Mesodermal cell (in vitro differentiated cells): ENCODE data around the gene GPSM1.

ENCODE experiments used
- H3K27ac ChIP-seq: 2 replicates; pipeline ENCODE4 v1.7.0; 2013; ENCODE audit warnings: mild to moderate bottlenecking, low read depth, low read length, moderate library complexity; ENCODE audit not compliant: severe bottlenecking
- H3K36me3 ChIP-seq: 2 replicates; pipeline ENCODE4 v1.7.1; 2013; ENCODE audit warnings: mild to moderate bottlenecking, low read length, moderate library complexity; ENCODE audit not compliant: control insufficient read depth, insufficient read depth
- H3K4me1 ChIP-seq: one replicate; pipeline ENCODE4 v1.7.1; 2013; ENCODE audit warnings: mild to moderate bottlenecking, low read length; ENCODE audit not compliant: insufficient read depth, control insufficient read depth, poor library complexity, severe bottlenecking
- H3K4me3 ChIP-seq: 2 replicates; pipeline ENCODE4 v1.7.0; 2013; ENCODE audit warnings: low read length, control low read depth, mild to moderate bottlenecking; ENCODE audit not compliant: insufficient read depth, poor library complexity, severe bottlenecking; ENCODE audit errors: extremely low read depth
- H3K9me3 ChIP-seq: 2 replicates; pipeline ENCODE4 v1.7.1; 2013; ENCODE audit warnings: mild to moderate bottlenecking, low read length, moderate library complexity; ENCODE audit not compliant: control insufficient read depth
- WGBS, 2 experiments: methylation state at CpG; one replicate each; pipeline ENCODE4 v1.1.5; 2013; ENCODE audit warnings: missing lambda C conversion rate in 2 of 2; ENCODE audit not compliant: insufficient coverage in 2 of 2; 5-methylcytosine and 5-hydroxymethylcytosine counted together

GPSM1 gene

GRCh38 chr9:136292026-136292538 is 35.3 kb upstream of the GPSM1 start:
- no peaks in the 10 kb centered on the region for H3K36me3 ChIP-seq
- H3K27ac ChIP-seq, result no peak overlapping the region
- H3K4me3 ChIP-seq, result no peak overlapping the region
- H3K4me1 ChIP-seq, result peaks cover 14% of the 10 kb centered on the region
- H3K9me3 ChIP-seq, result no peaks in the 10 kb centered on the region
- 92 to 96% methylated on average over 17 to 18 of the region's 19 CpGs for WGBS, 2 experiments

- Histone ChIP-seq H3K9me3 (no peaks in the 10 kb centered on the region), H3K27ac (no peak overlapping the region), H3K4me3 (no peak overlapping the region), H3K4me1 (peaks cover 10% of the 10 kb centered on the region), H3K36me3 (no peaks in the 10 kb centered on the region)
- 94 to 95% methylated on average over 34 of the region's 34 CpGs for WGBS, 2 experiments
Measured at GRCh38 chr9:136292591-136293448, 34.5 kb upstream of the GPSM1 start.

- no peaks in the 10 kb centered on the region for H3K36me3 ChIP-seq
- H3K4me3 ChIP-seq, result no peak overlapping the region
- no peaks in the 10 kb centered on the region for H3K9me3 ChIP-seq
Measured at GRCh38 chr9:136293476-136294077, 33.8 kb upstream of the GPSM1 start.

GRCh38 chr9:136294437-136294836 is 32.9 kb upstream of the GPSM1 start:
- Histone ChIP-seq H3K4me1 (no peaks in the 10 kb centered on the region), H3K27ac (no peak overlapping the region), H3K36me3 (no peaks in the 10 kb centered on the region), H3K4me3 (no peak overlapping the region), H3K9me3 (no peaks in the 10 kb centered on the region)
- WGBS, 2 experiments, result 89 to 91% methylated on average over 4 to 5 of the region's 5 CpGs

More at GRCh38 chr9:136293476-136294077, 33.8 kb upstream of the GPSM1 start:
- peaks cover 4% of the 10 kb centered on the region for H3K4me1 ChIP-seq
- H3K27ac ChIP-seq, result no peak overlapping the region
- 84 to 89% methylated on average over 14 of the region's 14 CpGs for WGBS, 2 experiments

GRCh38 chr9:136295055-136295454 is 32.3 kb upstream of the GPSM1 start:
- Histone ChIP-seq H3K27ac (no peak overlapping the region), H3K4me3 (no peak overlapping the region), H3K36me3 (no peaks in the 10 kb centered on the region), H3K4me1 (no peaks in the 10 kb centered on the region), H3K9me3 (no peaks in the 10 kb centered on the region)
- 93 to 95% methylated on average over 10 to 11 of the region's 16 CpGs for WGBS, 2 experiments

- Histone ChIP-seq H3K36me3 (no peaks in the 10 kb centered on the region), H3K27ac (no peak overlapping the region), H3K9me3 (no peaks in the 10 kb centered on the region), H3K4me1 (no peaks in the 10 kb centered on the region), H3K4me3 (no peak overlapping the region)
- WGBS, 2 experiments, result 85 to 86% methylated on average over 31 to 36 of the region's 37 CpGs
Measured at GRCh38 chr9:136295542-136296433, 31.6 kb upstream of the GPSM1 start.

GRCh38 chr9:136296434-136297015 is 30.8 kb upstream of the GPSM1 start:
- 86 to 90% methylated on average over 12 to 16 of the region's 16 CpGs for WGBS, 2 experiments
- Histone ChIP-seq H3K4me3 (no peak overlapping the region), H3K9me3 (no peaks in the 10 kb centered on the region), H3K36me3 (no peaks in the 10 kb centered on the region), H3K4me1 (no peaks in the 10 kb centered on the region), H3K27ac (no peak overlapping the region)

GRCh38 chr9:136297016-136297691 is 30.2 kb upstream of the GPSM1 start:
- H3K4me1 ChIP-seq, result no peaks in the 10 kb centered on the region
- no peak overlapping the region for H3K4me3 ChIP-seq
- H3K9me3 ChIP-seq, result no peaks in the 10 kb centered on the region
- H3K36me3 ChIP-seq, result no peaks in the 10 kb centered on the region
- WGBS, 2 experiments, result 86 to 91% methylated on average over 23 to 24 of the region's 25 CpGs
- no peak overlapping the region for H3K27ac ChIP-seq

- Histone ChIP-seq H3K27ac (no peak overlapping the region), H3K4me1 (no peaks in the 10 kb centered on the region), H3K9me3 (no peaks in the 10 kb centered on the region), H3K36me3 (no peaks in the 10 kb centered on the region), H3K4me3 (no peak overlapping the region)
- WGBS, 2 experiments, result 76 to 79% methylated on average over 20 to 26 of the region's 26 CpGs
Measured at GRCh38 chr9:136297766-136298735, 29.3 kb upstream of the GPSM1 start.
